ENCODE results near the gene CYBRD1.

DNA sequence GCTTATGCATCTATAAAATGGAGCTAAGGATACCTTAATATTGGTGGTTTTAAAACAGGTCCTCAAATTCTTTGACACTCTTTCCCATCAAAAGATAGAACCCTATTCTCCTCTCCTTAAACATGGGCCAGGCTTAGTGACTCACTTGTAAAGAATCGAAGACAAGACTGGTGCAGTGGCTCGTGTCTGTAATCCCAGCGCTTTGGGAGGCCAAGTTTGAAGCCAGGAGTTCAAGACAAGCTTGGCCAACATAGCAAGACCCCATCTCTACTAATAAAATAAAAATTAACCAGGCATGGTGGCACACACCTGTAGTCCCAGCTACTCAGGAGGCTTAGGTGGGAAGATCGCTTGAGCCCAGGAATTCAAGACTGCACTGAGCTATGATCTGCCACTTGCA lies 44.5 kb downstream of the CYBRD1 start:
- no peak for TF ChIP-seq POLR2A (IDR thresholded peaks at IDR 0.05)
- TF ChIP-seq, protein P1, sequence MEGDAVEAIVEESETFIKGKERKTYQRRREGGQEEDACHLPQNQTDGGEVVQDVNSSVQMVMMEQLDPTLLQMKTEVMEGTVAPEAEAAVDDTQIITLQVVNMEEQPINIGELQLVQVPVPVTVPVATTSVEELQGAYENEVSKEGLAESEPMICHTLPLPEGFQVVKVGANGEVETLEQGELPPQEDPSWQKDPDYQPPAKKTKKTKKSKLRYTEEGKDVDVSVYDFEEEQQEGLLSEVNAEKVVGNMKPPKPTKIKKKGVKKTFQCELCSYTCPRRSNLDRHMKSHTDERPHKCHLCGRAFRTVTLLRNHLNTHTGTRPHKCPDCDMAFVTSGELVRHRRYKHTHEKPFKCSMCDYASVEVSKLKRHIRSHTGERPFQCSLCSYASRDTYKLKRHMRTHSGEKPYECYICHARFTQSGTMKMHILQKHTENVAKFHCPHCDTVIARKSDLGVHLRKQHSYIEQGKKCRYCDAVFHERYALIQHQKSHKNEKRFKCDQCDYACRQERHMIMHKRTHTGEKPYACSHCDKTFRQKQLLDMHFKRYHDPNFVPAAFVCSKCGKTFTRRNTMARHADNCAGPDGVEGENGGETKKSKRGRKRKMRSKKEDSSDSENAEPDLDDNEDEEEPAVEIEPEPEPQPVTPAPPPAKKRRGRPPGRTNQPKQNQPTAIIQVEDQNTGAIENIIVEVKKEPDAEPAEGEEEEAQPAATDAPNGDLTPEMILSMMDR (IDR thresholded peaks at IDR 0.05), result no peak
